ENCODE data around the gene NTM. TPM values are rescaled to one million over a fixed set of nuclear protein-coding genes. Genes with fewer than 3 reads are reported as not detected.
A peak's percentile ranks its signal among the peaks of the same experiment; 100 is the strongest.

The NTM gene
- total RNA-seq, 1 experiment from 2014 or later = 2.7 TPM

DNA sequence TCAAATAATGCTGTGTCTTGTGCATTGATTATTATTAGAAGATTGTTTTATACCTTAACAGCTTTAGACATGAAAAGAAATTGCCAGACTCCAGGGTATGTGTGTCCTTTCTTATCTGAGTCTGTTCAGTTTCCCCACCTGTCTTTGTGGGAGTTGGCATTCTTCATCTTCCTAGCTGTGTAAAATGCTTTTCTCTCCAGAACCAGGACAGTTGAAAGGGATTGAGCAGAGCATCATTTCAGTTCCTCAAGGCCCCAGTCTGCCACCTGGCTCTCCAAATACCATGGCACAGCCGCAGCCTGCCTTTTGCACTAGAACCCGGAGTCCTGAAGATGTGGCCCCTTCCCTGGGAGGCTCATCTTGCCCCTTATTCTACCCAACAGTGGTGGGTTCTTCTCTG, 851.9 kb downstream of the NTM start:
- no peak for DNase-seq
- no peaks in the 10 kb centered on the region for H3K27me3 ChIP-seq (ENCODE audit: control insufficient read depth, insufficient read depth, low read length)
- no peak overlapping the region for H3K4me3 ChIP-seq (ENCODE audit: insufficient read depth, low read depth, low read length)
- H3K36me3 ChIP-seq (replicated peaks; ENCODE audit: control insufficient read depth, insufficient read depth, low read length) = no peaks in the 10 kb centered on the region

DNA sequence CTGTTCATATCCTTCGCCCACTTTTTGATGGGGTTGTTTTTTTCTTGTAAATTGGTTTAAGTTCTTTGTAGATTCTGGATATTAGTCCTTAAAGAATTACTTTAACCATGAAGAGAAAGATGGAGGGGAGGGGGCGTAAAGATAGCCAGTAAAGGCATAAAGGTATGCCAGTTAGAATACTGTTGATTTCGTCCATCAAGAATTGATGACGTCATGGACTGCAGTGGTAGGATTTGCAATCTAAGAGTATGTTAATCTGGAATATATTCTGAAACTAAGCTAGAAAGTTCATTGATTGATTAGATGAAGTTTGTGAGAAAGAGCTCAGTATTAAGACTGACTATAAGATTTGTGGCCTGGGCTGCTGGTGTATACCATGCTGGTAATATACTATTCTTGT, 856.1 kb downstream of the NTM start:
- DNase-seq = no peak
- Histone ChIP-seq H3K27me3 (ENCODE audit: control insufficient read depth, insufficient read depth, low read length) (no peaks in the 10 kb centered on the region), H3K4me3 (ENCODE audit: insufficient read depth, low read depth, low read length) (no peak overlapping the region), H3K36me3 (replicated peaks; ENCODE audit: control insufficient read depth, insufficient read depth, low read length) (no peaks in the 10 kb centered on the region)

DNA sequence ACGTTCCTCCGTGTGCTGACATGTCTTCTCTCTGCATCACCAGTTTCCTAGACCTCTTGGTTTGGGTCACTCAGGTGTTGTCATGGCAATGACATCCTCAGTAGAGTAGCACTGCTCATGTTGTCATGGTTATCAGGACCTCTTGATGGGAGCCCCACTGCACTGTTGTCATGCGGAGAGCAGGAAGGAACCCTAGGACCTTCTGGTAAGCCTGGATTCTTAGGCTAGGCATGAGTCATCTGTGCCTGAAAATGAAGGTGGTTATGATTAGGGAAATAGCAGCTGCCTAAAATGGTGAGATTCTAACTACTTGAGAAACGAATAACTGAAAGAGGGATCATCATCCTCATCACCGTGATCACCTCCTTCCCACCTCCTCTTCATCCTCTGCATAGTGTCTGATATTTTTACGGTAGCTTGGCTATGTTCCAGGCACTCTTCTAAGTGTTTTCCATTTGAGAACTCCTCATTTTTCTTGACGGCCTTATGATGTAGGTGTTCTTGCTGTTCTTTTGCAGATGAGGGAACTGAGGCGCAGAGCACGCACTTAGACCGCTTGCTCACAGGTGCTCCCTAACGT, 858.4 kb downstream of the NTM start:
- Histone ChIP-seq H3K27me3 (ENCODE audit: control insufficient read depth, insufficient read depth, low read length) (no peaks in the 10 kb centered on the region), H3K36me3 (replicated peaks; ENCODE audit: control insufficient read depth, insufficient read depth, low read length) (no peaks in the 10 kb centered on the region), H3K4me3 (ENCODE audit: insufficient read depth, low read depth, low read length) (no peak overlapping the region)
- DNase-seq = peak; percentile 28

DNA sequence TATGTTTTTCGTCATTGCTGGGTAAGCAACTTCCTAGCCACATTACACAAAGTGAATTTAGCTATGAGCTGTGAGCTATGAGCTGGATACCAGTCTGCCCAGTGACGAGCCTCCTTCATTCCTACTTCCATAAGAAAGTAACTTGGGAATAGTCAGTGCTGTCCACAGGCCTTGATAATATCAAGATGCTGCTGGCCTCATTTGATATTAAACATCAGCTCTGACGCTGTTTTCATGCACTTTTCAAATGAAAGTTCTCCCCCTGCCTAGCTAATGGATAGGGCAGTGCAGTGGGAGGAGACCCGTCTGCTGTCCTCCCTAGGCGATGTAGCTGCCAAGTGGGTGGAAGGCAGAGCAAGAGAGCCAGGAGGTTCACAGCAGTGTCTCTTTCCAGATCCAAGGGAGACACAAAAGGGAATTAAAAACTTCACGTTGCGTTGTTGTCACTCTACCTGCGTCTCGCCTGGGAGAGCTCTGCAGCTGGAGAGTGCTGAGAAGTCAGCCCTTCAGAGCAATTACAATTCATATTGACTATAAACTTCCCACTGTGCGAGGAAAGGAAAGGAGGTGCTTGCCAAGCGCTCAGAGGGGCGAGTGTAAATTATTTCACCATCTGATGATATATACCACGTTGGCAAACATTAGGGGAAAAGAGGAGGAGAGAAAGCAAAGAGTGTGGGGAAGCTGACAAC, 861.4 kb downstream of the NTM start:
- Histone ChIP-seq H3K27me3 (ENCODE audit: control insufficient read depth, insufficient read depth, low read length) (no peaks in the 10 kb centered on the region), H3K36me3 (replicated peaks; ENCODE audit: control insufficient read depth, insufficient read depth, low read length) (no peaks in the 10 kb centered on the region), H3K4me3 (ENCODE audit: insufficient read depth, low read depth, low read length) (no peak overlapping the region)
- no peak for DNase-seq

DNA sequence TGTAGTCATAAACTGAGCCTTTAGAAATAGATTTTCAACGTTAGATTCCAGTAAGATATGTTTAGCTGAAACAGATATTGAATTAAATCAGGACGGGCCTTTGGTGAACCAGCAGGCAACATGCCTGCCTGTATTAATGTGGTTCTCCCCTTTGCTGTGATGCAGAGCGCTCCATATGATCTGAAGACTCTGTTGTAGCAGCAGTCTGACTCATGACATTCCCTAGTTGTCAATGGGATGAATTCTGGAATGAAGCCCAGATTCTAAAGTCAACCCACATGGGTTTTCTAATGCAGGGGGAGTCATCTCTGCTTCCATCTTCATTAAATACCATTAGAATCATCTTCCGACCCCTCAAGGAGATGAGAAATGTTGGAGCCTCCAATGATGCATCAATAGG, 864.5 kb downstream of the NTM start:
- no peak overlapping the region for H3K4me3 ChIP-seq (ENCODE audit: insufficient read depth, low read depth, low read length)
- H3K27me3 ChIP-seq (ENCODE audit: control insufficient read depth, insufficient read depth, low read length) = no peaks in the 10 kb centered on the region
- no peak for DNase-seq
- H3K36me3 ChIP-seq (replicated peaks; ENCODE audit: control insufficient read depth, insufficient read depth, low read length) = no peaks in the 10 kb centered on the region

DNA sequence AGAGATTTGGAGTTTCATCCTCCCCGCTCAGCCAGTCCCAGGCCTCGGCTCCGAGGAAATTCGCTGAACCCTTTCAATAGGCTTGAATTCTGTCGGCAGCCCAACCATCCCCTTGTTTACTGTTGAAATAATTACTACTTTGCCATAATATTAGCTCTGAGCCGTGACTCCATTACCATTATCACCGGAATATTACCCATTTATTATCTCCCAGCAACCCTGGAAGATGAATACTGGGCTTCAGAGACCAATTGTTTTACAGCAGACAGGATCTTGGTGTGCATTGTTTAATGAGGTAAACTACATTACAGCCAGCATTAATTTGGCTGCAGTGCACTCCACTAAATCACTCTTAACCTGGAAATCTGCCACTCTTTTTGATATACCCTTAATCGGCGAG, 867.4 kb downstream of the NTM start:
- H3K36me3 ChIP-seq (replicated peaks; ENCODE audit: control insufficient read depth, insufficient read depth, low read length) = no peaks in the 10 kb centered on the region
- H3K27me3 ChIP-seq (ENCODE audit: control insufficient read depth, insufficient read depth, low read length) = no peaks in the 10 kb centered on the region
- no peak overlapping the region for H3K4me3 ChIP-seq (ENCODE audit: insufficient read depth, low read depth, low read length)
- no peak for DNase-seq

DNA sequence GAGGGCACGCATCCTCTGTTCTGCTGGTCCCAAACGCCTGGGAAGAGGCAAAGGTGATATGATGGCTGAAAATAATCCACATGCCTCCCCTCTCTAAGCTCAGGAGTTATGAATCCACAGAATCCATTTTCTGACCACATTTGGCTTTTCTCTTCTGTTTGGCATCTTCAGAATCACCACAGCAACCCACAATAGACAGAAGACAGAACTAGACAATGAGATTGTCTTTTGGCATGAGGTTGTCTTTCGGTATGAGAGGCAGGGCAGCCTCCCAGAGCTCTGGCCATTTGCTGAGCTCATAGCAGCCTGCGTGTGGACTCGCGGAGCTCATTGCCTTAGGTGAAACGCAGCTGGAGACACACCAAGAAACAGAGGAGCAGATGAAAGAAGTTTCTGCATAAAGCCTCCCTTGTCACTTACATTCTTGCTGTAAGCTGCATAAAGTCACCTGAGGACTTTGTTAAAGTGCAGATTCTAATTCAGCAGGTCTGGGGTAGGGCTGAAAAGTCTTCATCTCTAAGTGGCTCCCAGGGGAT, 868.0 kb downstream of the NTM start:
- no peaks in the 10 kb centered on the region for H3K27me3 ChIP-seq (ENCODE audit: control insufficient read depth, insufficient read depth, low read length)
- DNase-seq = no peak
- no peak overlapping the region for H3K4me3 ChIP-seq (ENCODE audit: insufficient read depth, low read depth, low read length)
- H3K36me3 ChIP-seq (replicated peaks; ENCODE audit: control insufficient read depth, insufficient read depth, low read length) = no peaks in the 10 kb centered on the region

DNA sequence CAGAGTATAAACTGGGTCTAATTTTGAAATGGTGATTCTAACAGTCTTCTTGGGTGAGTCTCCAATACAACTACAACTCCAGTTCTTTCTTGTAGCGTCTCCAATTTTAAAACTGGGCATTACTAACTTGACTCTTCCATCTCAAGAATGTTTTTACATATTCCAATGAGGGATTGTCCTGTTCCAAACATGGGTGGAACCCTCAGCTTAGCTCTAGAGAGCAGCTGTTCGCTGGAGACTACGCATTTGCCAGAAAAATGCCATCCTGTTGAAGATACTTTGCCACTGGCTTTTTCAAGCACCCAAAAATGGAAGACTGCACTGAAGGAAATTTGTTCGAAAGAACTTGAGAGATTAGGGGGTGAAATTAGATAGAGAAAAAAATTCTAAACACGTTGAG, 870.0 kb downstream of the NTM start:
- no peaks in the 10 kb centered on the region for H3K27me3 ChIP-seq (ENCODE audit: control insufficient read depth, insufficient read depth, low read length)
- no peaks in the 10 kb centered on the region for H3K36me3 ChIP-seq (replicated peaks; ENCODE audit: control insufficient read depth, insufficient read depth, low read length)
- DNase-seq = no peak
- no peak overlapping the region for H3K4me3 ChIP-seq (ENCODE audit: insufficient read depth, low read depth, low read length)

DNA sequence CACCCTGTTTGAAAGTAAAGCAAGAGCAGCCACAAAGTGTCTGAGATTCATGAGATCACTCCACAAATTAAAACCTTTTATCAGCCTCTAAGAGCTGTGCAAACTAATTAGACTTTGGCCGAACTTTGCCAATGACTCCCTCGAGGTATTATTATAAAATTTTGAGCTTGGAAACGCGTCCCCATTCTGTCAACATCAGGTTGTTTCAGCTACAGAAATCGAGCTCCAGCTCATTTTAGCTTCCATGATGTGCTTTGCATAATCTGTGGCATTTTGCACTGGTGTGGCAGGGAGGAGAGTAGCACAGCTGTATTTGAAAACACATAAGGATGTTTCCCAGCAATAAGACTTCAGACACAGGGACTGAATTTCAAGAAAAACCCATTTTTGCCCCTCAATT, 872.2 kb downstream of the NTM start:
- DNase-seq = no peak
- no peaks in the 10 kb centered on the region for H3K36me3 ChIP-seq (replicated peaks; ENCODE audit: control insufficient read depth, insufficient read depth, low read length)
- no peak overlapping the region for H3K4me3 ChIP-seq (ENCODE audit: insufficient read depth, low read depth, low read length)
- H3K27me3 ChIP-seq (ENCODE audit: control insufficient read depth, insufficient read depth, low read length) = no peaks in the 10 kb centered on the region

DNA sequence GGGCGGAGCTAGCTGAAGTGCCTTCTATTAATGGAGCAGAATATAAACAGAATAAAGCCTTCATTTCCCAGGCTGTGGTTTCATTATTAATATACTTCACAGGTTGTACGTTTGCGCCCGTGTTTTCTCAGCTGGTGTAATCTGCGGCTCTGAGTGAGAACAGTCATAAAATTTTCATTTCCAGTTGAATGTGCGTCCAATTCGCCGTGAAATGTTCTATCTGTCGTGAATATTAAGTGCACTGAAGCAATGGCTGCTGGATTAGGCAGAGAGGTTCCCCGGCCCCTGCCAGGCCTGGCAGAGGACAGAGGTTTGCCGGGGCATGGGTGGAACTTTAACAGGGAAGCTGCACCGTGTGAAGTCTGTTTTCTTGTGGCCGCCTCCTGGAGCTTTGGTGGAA, 874.4 kb downstream of the NTM start:
- Histone ChIP-seq H3K36me3 (replicated peaks; ENCODE audit: control insufficient read depth, insufficient read depth, low read length) (no peaks in the 10 kb centered on the region), H3K4me3 (ENCODE audit: insufficient read depth, low read depth, low read length) (no peak overlapping the region), H3K27me3 (ENCODE audit: control insufficient read depth, insufficient read depth, low read length) (no peaks in the 10 kb centered on the region)
- DNase-seq = no peak

DNA sequence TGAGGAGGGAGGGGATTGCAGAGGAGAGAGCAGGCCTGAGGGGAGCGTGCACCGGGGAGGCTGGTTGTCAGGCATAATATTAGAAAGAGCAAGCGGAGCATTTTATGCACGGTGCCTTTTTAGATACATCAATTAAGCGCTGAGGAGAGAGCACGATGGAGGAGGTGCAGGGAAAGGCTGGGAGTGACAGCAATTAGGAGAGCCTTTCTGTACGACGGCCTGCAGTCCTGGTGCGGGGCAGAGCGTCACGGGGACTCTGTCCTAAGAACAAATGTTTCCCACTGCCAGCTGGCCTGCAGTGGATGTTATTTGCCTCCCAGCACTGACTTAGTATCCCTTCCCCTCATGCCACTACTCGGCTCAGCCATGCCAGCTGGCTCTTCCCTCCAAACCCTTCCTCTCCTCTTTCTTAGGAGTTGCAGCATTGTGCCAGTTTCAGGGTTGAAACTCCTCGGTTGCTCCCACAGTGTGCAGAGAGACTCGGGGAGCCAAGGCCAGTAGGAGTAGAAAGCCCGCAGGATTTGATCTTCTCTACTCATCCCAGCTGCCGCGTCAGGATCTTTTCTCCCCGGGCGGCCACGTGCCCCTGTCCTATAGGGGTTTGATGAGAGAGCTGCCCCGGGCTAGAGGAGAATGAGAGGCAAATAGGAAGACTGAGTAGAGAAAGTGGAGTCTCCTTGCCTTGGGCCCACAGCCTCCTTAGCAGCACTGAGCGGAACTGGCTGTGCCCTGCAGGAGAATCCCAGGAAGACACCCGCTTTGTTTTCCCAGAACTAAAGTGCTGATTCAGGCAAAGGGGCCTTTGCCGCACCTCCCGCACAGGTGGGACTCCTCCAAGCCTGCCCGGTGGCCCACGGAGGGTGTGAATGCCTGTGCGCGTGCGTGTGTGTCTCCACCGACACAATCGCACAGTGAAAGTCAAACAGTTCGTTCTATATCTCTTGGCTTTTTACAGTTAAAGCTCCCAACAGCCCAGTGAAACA, 875.3 kb downstream of the NTM start:
- peak; percentile 45 for DNase-seq
- H3K36me3 ChIP-seq (replicated peaks; ENCODE audit: control insufficient read depth, insufficient read depth, low read length) = no peaks in the 10 kb centered on the region
- H3K27me3 ChIP-seq (ENCODE audit: control insufficient read depth, insufficient read depth, low read length) = no peaks in the 10 kb centered on the region
- H3K4me3 ChIP-seq (ENCODE audit: insufficient read depth, low read depth, low read length) = no peak overlapping the region

DNA sequence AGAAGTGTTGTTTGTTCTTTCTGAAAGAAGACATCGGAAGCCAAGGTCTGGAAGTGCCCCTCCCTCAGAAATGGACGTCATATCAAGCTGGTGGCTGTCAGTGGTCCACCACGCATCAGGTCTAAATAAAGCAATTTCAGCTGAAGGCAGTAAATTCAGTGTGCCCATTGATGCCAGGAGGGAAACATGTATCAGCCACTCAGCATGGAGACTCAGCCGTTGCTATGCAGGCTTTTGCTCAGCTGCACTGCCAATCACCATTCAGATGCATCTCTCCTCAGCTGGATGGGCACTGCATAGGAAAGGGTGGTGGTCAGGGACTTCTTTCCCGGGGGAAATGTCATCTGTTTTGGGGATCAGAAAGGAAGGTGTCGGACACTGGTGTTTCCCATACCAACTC, 878.2 kb downstream of the NTM start:
- no peaks in the 10 kb centered on the region for H3K27me3 ChIP-seq (ENCODE audit: control insufficient read depth, insufficient read depth, low read length)
- DNase-seq = no peak
- H3K36me3 ChIP-seq (replicated peaks; ENCODE audit: control insufficient read depth, insufficient read depth, low read length) = no peaks in the 10 kb centered on the region
- no peak overlapping the region for H3K4me3 ChIP-seq (ENCODE audit: insufficient read depth, low read depth, low read length)

DNA sequence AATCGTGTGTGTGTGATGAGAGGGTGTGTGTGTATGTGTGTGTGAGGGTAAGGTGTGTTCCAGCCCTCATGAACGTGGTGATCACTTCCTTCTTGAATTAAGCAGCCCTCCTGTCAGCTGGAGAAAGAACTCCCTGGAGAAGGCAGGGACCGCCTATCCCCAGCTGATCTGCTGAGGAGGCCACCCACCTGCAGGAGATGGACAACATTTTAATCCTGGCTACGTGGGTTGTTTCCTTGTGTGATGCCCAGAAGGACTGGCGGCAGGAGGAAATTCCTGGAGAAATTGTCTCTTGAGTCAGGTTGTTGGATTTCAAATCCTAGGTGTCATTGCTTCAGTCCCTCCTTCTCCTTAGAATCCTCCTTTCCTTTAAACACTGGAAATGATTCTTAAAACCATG, 878.8 kb downstream of the NTM start:
- no peaks in the 10 kb centered on the region for H3K27me3 ChIP-seq (ENCODE audit: control insufficient read depth, insufficient read depth, low read length)
- no peaks in the 10 kb centered on the region for H3K36me3 ChIP-seq (replicated peaks; ENCODE audit: control insufficient read depth, insufficient read depth, low read length)
- H3K4me3 ChIP-seq (ENCODE audit: insufficient read depth, low read depth, low read length) = no peak overlapping the region
- DNase-seq = no peak

DNA sequence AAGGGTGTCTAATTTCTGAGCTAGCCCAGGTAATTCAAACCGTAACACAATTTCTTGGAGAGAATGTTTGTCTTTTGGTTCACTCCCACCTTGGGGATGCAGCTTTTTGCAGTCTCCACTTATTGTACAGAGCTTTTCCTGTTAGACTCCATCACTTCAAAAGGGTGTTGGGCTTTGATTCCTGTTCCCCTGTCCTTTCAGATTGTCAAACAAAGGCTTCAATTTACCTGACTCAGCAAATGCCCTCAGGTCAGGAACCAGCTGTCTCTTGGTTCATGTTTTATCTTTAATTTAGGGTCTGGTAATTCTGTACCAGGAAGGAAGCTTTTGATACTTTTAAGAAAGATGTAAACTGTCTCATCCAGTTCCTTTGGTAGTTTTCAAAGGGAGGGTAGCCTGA, 880.6 kb downstream of the NTM start:
- no peaks in the 10 kb centered on the region for H3K36me3 ChIP-seq (replicated peaks; ENCODE audit: control insufficient read depth, insufficient read depth, low read length)
- H3K27me3 ChIP-seq (ENCODE audit: control insufficient read depth, insufficient read depth, low read length) = no peaks in the 10 kb centered on the region
- no peak overlapping the region for H3K4me3 ChIP-seq (ENCODE audit: insufficient read depth, low read depth, low read length)
- DNase-seq = no peak
